Calu3 (cell line): ENCODE results near the gene NSF. TPM values are rescaled to one million over a fixed set of nuclear protein-coding genes. Genes with fewer than 3 reads are reported as not detected.
"Not testable (repeated sequence)": the region's sequence is repeated elsewhere in the genome, so short reads cannot be mapped to it uniquely, and the experiment has no call there.

Source experiments
- BruUV-seq: library from RNA; stranded (reverse); fragments of 400-500 nt; replicated peaks from 2 replicates; lab custom pipeline; 2021; lab: Mats Ljungman, UMichigan
- CTCF ChIA-PET: fragments of 300-600 bp; sonication (Branson Sonifier 250); formaldehyde crosslinking; loops from one replicate; lab custom pipeline; 2022; ENCODE audit warnings: antibody characterized with exemption; lab: Charles Lee
- DNase-seq: peaks from one replicate; pipeline ENCODE4 v3.0.0; 2022
- H3K27ac Mint-ChIP-seq: one replicate; pipeline ENCODE4 v1.8.0; 2022; ENCODE audit warnings: mixed read lengths; ENCODE audit not compliant: unreplicated experiment
- H3K27me3 Mint-ChIP-seq: one replicate; pipeline ENCODE4 v1.8.0; 2022; ENCODE audit warnings: mixed read lengths; ENCODE audit not compliant: unreplicated experiment
- H3K36me3 Mint-ChIP-seq: one replicate; pipeline ENCODE4 v1.8.0; 2022; ENCODE audit warnings: mild to moderate bottlenecking, moderate library complexity, mixed read lengths; ENCODE audit not compliant: insufficient read depth, unreplicated experiment
- H3K4me1 Mint-ChIP-seq: one replicate; pipeline ENCODE4 v1.8.0; 2022; ENCODE audit warnings: mild to moderate bottlenecking, low read depth, mixed read lengths; ENCODE audit not compliant: unreplicated experiment
- H3K4me3 Mint-ChIP-seq: one replicate; pipeline ENCODE4 v1.8.0; 2022; ENCODE audit warnings: mild to moderate bottlenecking, low read depth, moderate library complexity, mixed read lengths; ENCODE audit not compliant: unreplicated experiment
- H3K9me3 Mint-ChIP-seq: one replicate; pipeline ENCODE4 v1.8.0; 2022; ENCODE audit warnings: low read depth, mixed read lengths; ENCODE audit not compliant: unreplicated experiment
- intact Hi-C: fragments of 100-400 bp; cut with micrococcal nuclease; formaldehyde crosslinking; loops from one replicate; pipeline ENCODE4 v1.10.0; 2022; ENCODE audit not compliant: unreplicated experiment
- total RNA-seq: library from RNA; stranded (reverse); gene quantifications from 2 replicates; pipeline ENCODE4 v1.2.3, GENCODE V29; 2022

NSF gene
- total RNA-seq, 1 experiment from 2014 or later: 79.0 TPM

- H3K4me1 Mint-ChIP-seq, DNase-seq, H3K9me3 Mint-ChIP-seq, H3K4me3 Mint-ChIP-seq, H3K36me3 Mint-ChIP-seq, BruUV-seq, H3K27me3 Mint-ChIP-seq, H3K27ac Mint-ChIP-seq, CTCF ChIA-PET, intact Hi-C loops: not testable (repeated sequence)
Observed at GRCh38 chr17:46585444-46585843, 5.0 kb upstream of the NSF start.

- H3K27me3 Mint-ChIP-seq, H3K9me3 Mint-ChIP-seq, H3K4me3 Mint-ChIP-seq, H3K27ac Mint-ChIP-seq, intact Hi-C loops, CTCF ChIA-PET, DNase-seq, BruUV-seq, H3K36me3 Mint-ChIP-seq, H3K4me1 Mint-ChIP-seq: not testable (repeated sequence)
Observed at GRCh38 chr17:46591332-46591731, 863 bp downstream of the NSF start.

GRCh38 chr17:46598344-46598931 lies 8.0 kb downstream of the NSF start:
- H3K27me3 Mint-ChIP-seq, H3K36me3 Mint-ChIP-seq, CTCF ChIA-PET, BruUV-seq, H3K4me3 Mint-ChIP-seq, intact Hi-C loops, H3K9me3 Mint-ChIP-seq, H3K27ac Mint-ChIP-seq, H3K4me1 Mint-ChIP-seq, DNase-seq: not testable (repeated sequence)

- H3K27ac Mint-ChIP-seq, H3K36me3 Mint-ChIP-seq, intact Hi-C loops, H3K27me3 Mint-ChIP-seq, CTCF ChIA-PET, H3K4me3 Mint-ChIP-seq, DNase-seq, H3K4me1 Mint-ChIP-seq, H3K9me3 Mint-ChIP-seq, BruUV-seq: not testable (repeated sequence)
Observed at GRCh38 chr17:46600767-46601166, 10.3 kb downstream of the NSF start.

- H3K9me3 Mint-ChIP-seq, H3K27ac Mint-ChIP-seq, intact Hi-C loops, H3K4me3 Mint-ChIP-seq, H3K4me1 Mint-ChIP-seq, BruUV-seq, CTCF ChIA-PET, H3K27me3 Mint-ChIP-seq, DNase-seq, H3K36me3 Mint-ChIP-seq: not testable (repeated sequence)
Observed at GRCh38 chr17:46603125-46603524, 12.7 kb downstream of the NSF start.

- H3K9me3 Mint-ChIP-seq, H3K27ac Mint-ChIP-seq, intact Hi-C loops, H3K4me3 Mint-ChIP-seq, CTCF ChIA-PET, DNase-seq, H3K36me3 Mint-ChIP-seq, BruUV-seq, H3K4me1 Mint-ChIP-seq, H3K27me3 Mint-ChIP-seq: not testable (repeated sequence)
Observed at GRCh38 chr17:46611304-46611703, 20.8 kb downstream of the NSF start.

- H3K4me1 Mint-ChIP-seq, H3K27me3 Mint-ChIP-seq, intact Hi-C loops: not testable (repeated sequence)
Observed at GRCh38 chr17:46613876-46614275, 23.4 kb downstream of the NSF start.

GRCh38 chr17:46617121-46617520 lies 26.7 kb downstream of the NSF start:
- intact Hi-C loops, H3K4me1 Mint-ChIP-seq, CTCF ChIA-PET, BruUV-seq, H3K9me3 Mint-ChIP-seq, H3K36me3 Mint-ChIP-seq, H3K27me3 Mint-ChIP-seq, H3K27ac Mint-ChIP-seq, H3K4me3 Mint-ChIP-seq, DNase-seq: not testable (repeated sequence)

More at GRCh38 chr17:46613876-46614275, 23.4 kb downstream of the NSF start:
- H3K27ac Mint-ChIP-seq, DNase-seq, BruUV-seq, CTCF ChIA-PET, H3K36me3 Mint-ChIP-seq, H3K9me3 Mint-ChIP-seq, H3K4me3 Mint-ChIP-seq: not testable (repeated sequence)

GRCh38 chr17:46618975-46619374 lies 28.5 kb downstream of the NSF start:
- CTCF ChIA-PET, intact Hi-C loops, DNase-seq, H3K27me3 Mint-ChIP-seq, BruUV-seq, H3K4me3 Mint-ChIP-seq, H3K4me1 Mint-ChIP-seq, H3K36me3 Mint-ChIP-seq, H3K27ac Mint-ChIP-seq, H3K9me3 Mint-ChIP-seq: not testable (repeated sequence)

GRCh38 chr17:46623790-46624189 lies 33.3 kb downstream of the NSF start:
- CTCF ChIA-PET, H3K9me3 Mint-ChIP-seq, H3K27me3 Mint-ChIP-seq, BruUV-seq, H3K27ac Mint-ChIP-seq, H3K4me3 Mint-ChIP-seq, H3K36me3 Mint-ChIP-seq, intact Hi-C loops, DNase-seq, H3K4me1 Mint-ChIP-seq: not testable (repeated sequence)
